ENCODE results near the gene MED10. TPM values are rescaled to one million over a fixed set of nuclear protein-coding genes. Genes with fewer than 3 reads are reported as not detected.
A peak's percentile ranks its signal among the peaks of the same experiment; 100 is the strongest.
"Not testable (repeated sequence)": the region's sequence is repeated elsewhere in the genome, so short reads cannot be mapped to it uniquely, and the experiment has no call there.

The MED10 gene
- total RNA-seq, 2 donors from 2014 or later: 22.1 to 28.6 TPM

DNA sequence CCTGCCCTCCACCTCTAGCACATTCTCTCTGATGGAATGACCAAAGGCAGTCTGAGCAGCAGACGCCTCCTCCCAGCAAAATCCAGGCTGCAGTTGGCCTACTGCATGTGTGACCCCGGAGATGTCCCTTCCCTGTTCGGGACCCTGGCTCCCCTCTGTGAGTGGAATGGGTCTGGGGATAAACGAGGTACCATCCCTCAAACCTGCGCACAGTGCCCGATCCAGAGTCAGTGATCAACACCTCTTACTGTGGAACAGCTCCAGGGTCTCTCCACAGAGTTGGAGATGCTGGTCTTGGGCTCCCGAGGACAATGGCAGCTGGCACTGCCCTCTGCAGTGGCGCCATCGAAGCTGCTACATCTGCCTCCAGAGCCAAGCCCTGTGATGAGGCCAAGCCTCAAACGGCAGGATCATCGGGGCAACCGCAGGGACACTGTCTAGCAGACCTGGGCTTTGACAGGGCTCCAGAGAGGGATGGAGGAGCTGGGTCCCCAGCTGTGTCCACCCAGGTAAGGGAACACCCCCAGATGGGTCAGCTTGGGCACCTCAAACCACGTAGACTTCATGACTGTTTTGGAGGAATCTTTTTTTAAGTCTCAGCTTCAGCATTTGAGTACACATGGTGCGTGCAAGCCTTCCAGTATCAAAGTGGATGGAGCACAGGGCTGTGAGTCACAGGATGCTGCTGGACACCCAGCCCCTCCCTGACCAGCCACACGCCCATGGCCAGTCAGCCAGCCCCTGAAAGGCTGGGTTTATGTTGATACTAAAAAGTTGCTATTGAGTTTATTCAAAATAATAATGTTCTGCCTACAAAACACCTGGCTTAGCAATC is 13.0 kb downstream of the MED10 start:
- Histone ChIP-seq H3K27me3 (ENCODE audit: control insufficient read depth, insufficient read depth, low read length, poor library complexity, severe bottlenecking) (no peaks in the 10 kb centered on the region), H3K36me3 (ENCODE audit: control insufficient read depth, insufficient read depth, low read length) (peaks cover 15% of the 10 kb centered on the region), H3K27ac (ENCODE audit: low read depth, low read length) (no peak overlapping the region), H3K9me3 (ENCODE audit: control insufficient read depth, low read length) (no peaks in the 10 kb centered on the region), H3K4me1 (ENCODE audit: control insufficient read depth, insufficient read depth, low read length) (no peaks in the 10 kb centered on the region), H3K9ac (ENCODE audit: extremely low read depth, low read length, poor library complexity, severe bottlenecking) (no peak overlapping the region), H3K4me3 (ENCODE audit: low read length) (no peak overlapping the region)
- H3K4me1 Mint-ChIP-seq: no peaks in the 10 kb centered on the region
- no peak overlapping the region for H3K27ac Mint-ChIP-seq
- H3K27me3 Mint-ChIP-seq (ENCODE audit: insufficient read depth): no peaks in the 10 kb centered on the region
- no peak overlapping the region for H3K4me3 Mint-ChIP-seq
- TF ChIP-seq CTCF (conservative IDR thresholded peaks at IDR 0.05): no peak
- DNase-seq: peak; percentile 18
- H3K36me3 Mint-ChIP-seq (ENCODE audit: low read depth): peaks cover 18% of the 10 kb centered on the region
- peaks cover 2% of the 10 kb centered on the region for H3K9me3 Mint-ChIP-seq
- WGBS, 2 experiments (ENCODE audit: insufficient coverage in 1 of 2, insufficient read length in 1 of 2): 94 to 98% methylated on average over 13 to 15 of the region's 15 CpGs

- not testable (repeated sequence) for H3K9me3 ChIP-seq (ENCODE audit: control insufficient read depth, low read length); H3K27ac ChIP-seq (ENCODE audit: low read depth, low read length); H3K9me3 Mint-ChIP-seq; H3K27ac Mint-ChIP-seq; H3K36me3 Mint-ChIP-seq (ENCODE audit: low read depth); H3K36me3 ChIP-seq (ENCODE audit: control insufficient read depth, insufficient read depth, low read length); H3K27me3 ChIP-seq (ENCODE audit: control insufficient read depth, insufficient read depth, low read length, poor library complexity, severe bottlenecking); DNase-seq; H3K4me3 ChIP-seq (ENCODE audit: low read length); H3K4me1 ChIP-seq (ENCODE audit: control insufficient read depth, insufficient read depth, low read length); H3K9ac ChIP-seq (ENCODE audit: extremely low read depth, low read length, poor library complexity, severe bottlenecking); H3K4me1 Mint-ChIP-seq; H3K4me3 Mint-ChIP-seq; H3K27me3 Mint-ChIP-seq (ENCODE audit: insufficient read depth)
- WGBS, 2 experiments (ENCODE audit: insufficient coverage in 1 of 2, insufficient read length in 1 of 2): 91% methylated on average over 4 of the region's 5 CpGs; no CpG with 5 or more reads in 1 of the 2 experiments
Observed at GRCh38 chr5:6363454-6364011, 14.8 kb downstream of the MED10 start.

GRCh38 chr5:6362846-6363245 is 15.5 kb downstream of the MED10 start:
- Mint-ChIP-seq H3K36me3 (ENCODE audit: low read depth) (peaks cover 2% of the 10 kb centered on the region), H3K4me3 (no peak overlapping the region), H3K27me3 (ENCODE audit: insufficient read depth) (no peaks in the 10 kb centered on the region), H3K9me3 (peaks cover 2% of the 10 kb centered on the region), H3K27ac (no peak overlapping the region), H3K4me1 (no peaks in the 10 kb centered on the region)
- Histone ChIP-seq H3K9me3 (ENCODE audit: control insufficient read depth, low read length) (no peaks in the 10 kb centered on the region), H3K4me3 (ENCODE audit: low read length) (no peak overlapping the region), H3K27ac (ENCODE audit: low read depth, low read length) (no peak overlapping the region), H3K27me3 (ENCODE audit: control insufficient read depth, insufficient read depth, low read length, poor library complexity, severe bottlenecking) (no peaks in the 10 kb centered on the region), H3K4me1 (ENCODE audit: control insufficient read depth, insufficient read depth, low read length) (no peaks in the 10 kb centered on the region), H3K36me3 (ENCODE audit: control insufficient read depth, insufficient read depth, low read length) (no peaks in the 10 kb centered on the region), H3K9ac (ENCODE audit: extremely low read depth, low read length, poor library complexity, severe bottlenecking) (no peak overlapping the region)
- 88 to 92% methylated on average over 5 to 7 of the region's 7 CpGs for WGBS, 2 experiments (ENCODE audit: insufficient coverage in 1 of 2, insufficient read length in 1 of 2)
- TF ChIP-seq CTCF (conservative IDR thresholded peaks at IDR 0.05): no peak
- DNase-seq: no peak
